Measurements from ENCODE around the gene PROKR2.

- TF ChIP-seq EZH2 (IDR thresholded peaks at IDR 0.05) (no peak), POLR2AphosphoS5 (IDR thresholded peaks at IDR 0.05; ENCODE audit: borderline replicate concordance, low read depth, low read length) (no peak)
Measured at GRCh38 chr20:5316188-5317158, at the start of gene PROKR2.
